Activated naive CD8-positive, alpha-beta T cell treated with anti-CD3 and anti-CD28 coated beads, Interleukin-2, amount 10 ng/mL, durations not matched to agents 7 days and 5 days (primary cell): ENCODE data around the gene SLC35F3. TPM values are rescaled to one million over a fixed set of nuclear protein-coding genes. Genes with fewer than 3 reads are reported as not detected.

Experiments used
- ATAC-seq: fragments of 150-1000 bp; cut with Tn5 transposase; one replicate; pipeline ENCODE4 v1.10.0; 2021; ENCODE audit warnings: low read depth, moderate library complexity
- POLR2A ChIA-PET: fragments of 350-600 bp; sonication (Branson Sonifier 250); formaldehyde crosslinking; loops from one replicate; lab custom pipeline; 2021; ENCODE audit warnings: antibody characterized with exemption; lab: Charles Lee
- DNase-seq: peaks from one replicate; pipeline ENCODE4 v3.0.0; 2021
- H3K27ac Mint-ChIP-seq: one replicate; pipeline ENCODE4 v1.8.0; 2022; ENCODE audit warnings: mild to moderate bottlenecking, mixed read lengths
- H3K27me3 Mint-ChIP-seq: one replicate; pipeline ENCODE4 v1.8.0; 2022; ENCODE audit warnings: mild to moderate bottlenecking, moderate library complexity, mixed read lengths
- H3K36me3 Mint-ChIP-seq: one replicate; pipeline ENCODE4 v1.8.0; 2021; ENCODE audit warnings: mild to moderate bottlenecking, mixed read lengths
- H3K4me1 Mint-ChIP-seq: one replicate; pipeline ENCODE4 v1.8.0; 2021; ENCODE audit warnings: mixed read lengths
- H3K4me3 Mint-ChIP-seq: one replicate; pipeline ENCODE4 v1.8.0; 2022; ENCODE audit warnings: mild to moderate bottlenecking, moderate library complexity, mixed read lengths
- H3K9me3 Mint-ChIP-seq: one replicate; pipeline ENCODE4 v1.8.0; 2021; ENCODE audit warnings: mixed read lengths
- total RNA-seq, 2 experiments: library from RNA; stranded (reverse); gene quantifications; one replicate each; pipeline ENCODE4 v1.2.3, GENCODE V29; 2021

Gene SLC35F3
- total RNA-seq, 2 experiments from 2014 or later: 33.8 to 36.4 TPM

GRCh38 chr1:233960386-233960785, 55.9 kb downstream of the SLC35F3 start:
- no peak for ATAC-seq
- H3K4me1 Mint-ChIP-seq: no peaks in the 10 kb centered on the region
- H3K9me3 Mint-ChIP-seq: no peaks in the 10 kb centered on the region
- peaks cover 3% of the 10 kb centered on the region for H3K27me3 Mint-ChIP-seq
- POLR2A ChIA-PET: no interaction called here
- no peaks in the 10 kb centered on the region for H3K36me3 Mint-ChIP-seq
- no peak overlapping the region for H3K4me3 Mint-ChIP-seq
- no peak overlapping the region for H3K27ac Mint-ChIP-seq
- no peak for DNase-seq

DNA sequence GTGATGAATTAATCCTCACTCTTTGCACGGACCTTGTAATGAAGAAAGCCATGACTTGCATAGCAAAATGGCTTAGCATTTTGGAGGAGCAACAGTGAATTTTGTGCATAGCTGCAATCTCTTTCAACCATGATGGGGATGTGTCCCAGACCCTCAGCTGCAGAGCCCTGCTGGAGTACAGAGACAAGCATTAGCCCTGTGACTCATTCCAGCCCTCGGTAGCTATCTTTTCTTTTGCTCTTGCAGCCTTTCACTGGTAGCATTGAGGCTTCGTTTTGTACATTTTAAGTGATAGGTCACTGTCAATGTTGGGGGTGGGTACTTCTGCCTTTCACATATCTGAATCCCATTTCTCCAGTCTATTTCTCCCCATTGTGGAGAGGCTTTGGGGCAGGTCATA, 58.4 kb downstream of the SLC35F3 start:
- H3K27me3 Mint-ChIP-seq: peaks cover 3% of the 10 kb centered on the region
- ATAC-seq (no peak), DNase-seq (no peak)
- no peak overlapping the region for H3K4me3 Mint-ChIP-seq
- POLR2A ChIA-PET: no interaction called here
- no peaks in the 10 kb centered on the region for H3K9me3 Mint-ChIP-seq
- no peaks in the 10 kb centered on the region for H3K36me3 Mint-ChIP-seq
- no peak overlapping the region for H3K27ac Mint-ChIP-seq
- H3K4me1 Mint-ChIP-seq: no peaks in the 10 kb centered on the region

DNA sequence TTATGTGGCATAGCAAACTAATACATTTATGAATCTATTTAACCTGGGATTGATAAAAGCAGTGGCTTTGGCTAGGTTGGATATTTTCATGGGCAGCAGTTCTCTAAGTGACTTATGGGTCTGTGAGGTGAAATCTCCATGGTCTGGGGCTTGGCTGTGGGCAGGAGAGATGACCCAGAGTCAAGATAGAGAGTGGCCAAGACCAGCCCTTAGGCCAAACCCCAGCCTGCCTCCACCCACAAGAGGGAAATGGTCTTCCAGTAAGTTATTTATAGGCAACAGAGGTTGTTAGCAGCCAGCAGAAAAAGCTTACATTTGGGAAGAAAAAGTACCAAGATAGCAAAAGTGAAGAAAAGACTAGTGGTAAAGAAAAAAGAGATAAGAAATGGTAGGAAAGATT, 61.4 kb downstream of the SLC35F3 start:
- peaks cover 5% of the 10 kb centered on the region for H3K27me3 Mint-ChIP-seq
- POLR2A ChIA-PET: no interaction called here
- no peaks in the 10 kb centered on the region for H3K36me3 Mint-ChIP-seq
- no peaks in the 10 kb centered on the region for H3K9me3 Mint-ChIP-seq
- no peak for ATAC-seq
- no peak for DNase-seq
- no peak overlapping the region for H3K27ac Mint-ChIP-seq
- H3K4me1 Mint-ChIP-seq: no peaks in the 10 kb centered on the region
- H3K4me3 Mint-ChIP-seq: no peak overlapping the region

GRCh38 chr1:233971753-233972152, 67.3 kb downstream of the SLC35F3 start:
- H3K27me3 Mint-ChIP-seq: peaks cover 2% of the 10 kb centered on the region
- no peak for ATAC-seq

DNA sequence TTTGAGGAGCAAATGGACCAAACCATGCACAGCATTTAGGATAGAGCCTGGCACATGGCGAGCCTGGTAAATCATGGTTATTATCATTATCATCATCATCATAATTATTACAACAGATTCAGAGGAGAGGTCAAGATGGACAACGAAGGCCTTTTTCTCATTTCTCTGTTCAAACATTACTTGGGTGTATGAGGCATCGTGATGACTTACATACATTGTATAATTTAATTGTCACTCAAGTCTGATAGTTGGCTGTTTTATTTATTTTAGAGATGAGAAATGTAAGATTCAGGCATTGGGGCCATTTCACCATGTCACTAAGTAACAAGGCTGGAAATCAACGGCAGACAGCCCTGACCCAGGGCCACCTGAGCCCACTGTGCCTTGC, 68.1 kb downstream of the SLC35F3 start:
- DNase-seq: no peak
- no peaks in the 10 kb centered on the region for H3K4me1 Mint-ChIP-seq
- POLR2A ChIA-PET: no interaction called here

More at GRCh38 chr1:233971753-233972152, 67.3 kb downstream of the SLC35F3 start:
- Mint-ChIP-seq H3K27ac (no peak overlapping the region), H3K9me3 (no peaks in the 10 kb centered on the region), H3K4me1 (no peaks in the 10 kb centered on the region), H3K4me3 (no peak overlapping the region), H3K36me3 (no peaks in the 10 kb centered on the region)
- no peak for DNase-seq
- POLR2A ChIA-PET: no interaction called here

GRCh38 chr1:233972951-233973635, 68.6 kb downstream of the SLC35F3 start:
- H3K9me3 Mint-ChIP-seq: no peaks in the 10 kb centered on the region
- DNase-seq: no peak
- H3K4me3 Mint-ChIP-seq: no peak overlapping the region
- H3K4me1 Mint-ChIP-seq: no peaks in the 10 kb centered on the region
- H3K36me3 Mint-ChIP-seq: no peaks in the 10 kb centered on the region
- no peak for ATAC-seq
- POLR2A ChIA-PET: no interaction called here
- no peak overlapping the region for H3K27ac Mint-ChIP-seq
- peaks cover 2% of the 10 kb centered on the region for H3K27me3 Mint-ChIP-seq

More for the DNA sequence above, 68.1 kb downstream of the SLC35F3 start:
- no peak overlapping the region for H3K4me3 Mint-ChIP-seq
- H3K27me3 Mint-ChIP-seq: peaks cover 2% of the 10 kb centered on the region
- no peaks in the 10 kb centered on the region for H3K9me3 Mint-ChIP-seq
- no peak overlapping the region for H3K27ac Mint-ChIP-seq
- no peaks in the 10 kb centered on the region for H3K36me3 Mint-ChIP-seq
- no peak for ATAC-seq

GRCh38 chr1:233975486-233975885, 71.0 kb downstream of the SLC35F3 start:
- H3K36me3 Mint-ChIP-seq: no peaks in the 10 kb centered on the region
- no peaks in the 10 kb centered on the region for H3K9me3 Mint-ChIP-seq
- POLR2A ChIA-PET: no interaction called here
- no peak for ATAC-seq
- DNase-seq: no peak
- H3K27me3 Mint-ChIP-seq: no peaks in the 10 kb centered on the region
- no peak overlapping the region for H3K4me3 Mint-ChIP-seq
- H3K27ac Mint-ChIP-seq: no peak overlapping the region
- H3K4me1 Mint-ChIP-seq: no peaks in the 10 kb centered on the region

GRCh38 chr1:233981042-233981675, 76.7 kb downstream of the SLC35F3 start:
- DNase-seq: no peak

GRCh38 chr1:233982827-233983518, 78.5 kb downstream of the SLC35F3 start:
- POLR2A ChIA-PET: no interaction called here
- Mint-ChIP-seq H3K36me3 (no peaks in the 10 kb centered on the region), H3K4me3 (no peak overlapping the region), H3K4me1 (no peaks in the 10 kb centered on the region), H3K27ac (no peak overlapping the region), H3K27me3 (peaks cover 5% of the 10 kb centered on the region), H3K9me3 (no peaks in the 10 kb centered on the region)
- DNase-seq: no peak
- ATAC-seq: no peak

More at GRCh38 chr1:233981042-233981675, 76.7 kb downstream of the SLC35F3 start:
- no peak overlapping the region for H3K27ac Mint-ChIP-seq
- no peak overlapping the region for H3K4me3 Mint-ChIP-seq
- POLR2A ChIA-PET: no interaction called here
- H3K27me3 Mint-ChIP-seq: no peaks in the 10 kb centered on the region
- ATAC-seq: no peak
- no peaks in the 10 kb centered on the region for H3K9me3 Mint-ChIP-seq
- no peaks in the 10 kb centered on the region for H3K36me3 Mint-ChIP-seq
- no peaks in the 10 kb centered on the region for H3K4me1 Mint-ChIP-seq

DNA sequence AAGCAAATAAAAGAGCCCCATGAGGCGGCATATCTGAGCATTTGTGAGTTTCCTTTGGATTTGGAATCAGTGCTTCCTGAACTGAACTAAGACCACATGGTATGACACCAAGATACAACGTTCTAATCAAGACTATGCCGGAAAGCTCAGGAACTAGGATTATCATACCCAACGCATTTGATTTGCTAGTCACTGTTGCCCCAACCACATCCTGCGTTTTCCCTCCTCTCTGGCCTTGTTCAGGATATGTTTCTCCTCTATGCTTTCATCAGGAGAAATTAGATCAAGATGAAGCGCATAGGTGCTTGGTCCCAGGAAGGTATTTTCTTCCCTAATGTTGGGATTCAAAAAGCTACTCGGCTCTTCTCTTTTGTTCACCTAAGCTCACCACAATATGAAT, 79.3 kb downstream of the SLC35F3 start:
- Mint-ChIP-seq H3K27me3 (peaks cover 9% of the 10 kb centered on the region), H3K4me1 (no peaks in the 10 kb centered on the region), H3K4me3 (no peak overlapping the region), H3K27ac (no peak overlapping the region), H3K9me3 (no peaks in the 10 kb centered on the region), H3K36me3 (no peaks in the 10 kb centered on the region)
- POLR2A ChIA-PET: no interaction called here
- DNase-seq (no peak), ATAC-seq (no peak)

DNA sequence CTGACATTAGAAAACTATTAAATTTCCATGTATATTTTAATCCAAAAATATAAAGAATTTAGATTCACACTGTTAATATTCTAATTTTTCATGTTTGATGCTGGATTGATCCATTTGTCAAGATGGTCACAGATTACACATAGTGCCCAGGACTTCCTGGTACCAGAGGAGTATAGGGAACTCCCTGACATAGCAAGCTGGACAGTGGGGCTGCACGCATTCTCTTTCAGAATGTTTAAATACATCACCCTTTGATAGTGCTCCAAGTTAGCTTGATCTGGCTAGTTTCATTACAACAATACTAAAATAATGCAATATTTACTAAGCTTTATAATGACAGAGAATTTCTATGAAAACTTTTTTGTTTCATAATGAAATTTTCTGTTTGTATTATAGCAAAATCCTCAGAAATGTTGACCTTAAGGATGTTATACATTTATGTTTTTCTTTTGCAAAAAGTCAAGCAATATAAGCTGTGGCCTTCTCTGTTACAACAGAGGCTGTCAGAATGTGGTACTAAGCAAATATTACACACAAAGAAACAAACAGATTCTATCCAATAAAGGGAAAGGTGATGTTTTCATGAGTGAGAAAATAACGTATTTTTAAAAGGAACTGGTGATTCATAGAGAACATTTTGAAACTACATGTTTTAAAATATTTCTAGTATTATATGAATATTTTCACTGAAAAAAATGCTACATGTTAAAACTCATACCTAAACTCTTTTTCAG, 84.7 kb downstream of the SLC35F3 start:
- H3K36me3 Mint-ChIP-seq: no peaks in the 10 kb centered on the region
- H3K9me3 Mint-ChIP-seq: no peaks in the 10 kb centered on the region
- no peaks in the 10 kb centered on the region for H3K4me1 Mint-ChIP-seq
- H3K27me3 Mint-ChIP-seq: peaks cover 18% of the 10 kb centered on the region
- ATAC-seq (no peak), DNase-seq (no peak)
- POLR2A ChIA-PET: no interaction called here
- no peak overlapping the region for H3K4me3 Mint-ChIP-seq
- no peak overlapping the region for H3K27ac Mint-ChIP-seq

- Mint-ChIP-seq H3K36me3 (no peaks in the 10 kb centered on the region), H3K9me3 (no peaks in the 10 kb centered on the region), H3K4me1 (no peaks in the 10 kb centered on the region), H3K4me3 (no peak overlapping the region), H3K27me3 (peaks cover 18% of the 10 kb centered on the region), H3K27ac (no peak overlapping the region)
- ATAC-seq (no peak), DNase-seq (no peak)
- POLR2A ChIA-PET: no interaction called here
Observed at GRCh38 chr1:233990486-233990885, 86.0 kb downstream of the SLC35F3 start.

- POLR2A ChIA-PET: no interaction called here
- DNase-seq (no peak), ATAC-seq (no peak)
Observed at GRCh38 chr1:233993651-233994050, 89.2 kb downstream of the SLC35F3 start.

More at GRCh38 chr1:233993651-233994050, 89.2 kb downstream of the SLC35F3 start:
- Mint-ChIP-seq H3K27me3 (peaks cover 9% of the 10 kb centered on the region), H3K4me3 (no peak overlapping the region), H3K36me3 (no peaks in the 10 kb centered on the region), H3K27ac (no peak overlapping the region), H3K9me3 (no peaks in the 10 kb centered on the region), H3K4me1 (no peaks in the 10 kb centered on the region)
